Heart left ventricle (tissue), 16 donors: ENCODE data around the gene TBL1Y. TPM values are rescaled to one million over a fixed set of nuclear protein-coding genes. Genes with fewer than 3 reads are reported as not detected.

Source experiments
- ATAC-seq, 4 donors: fragments of 200-7000 bp; cut with Tn5 transposase; one replicate each; pipeline ENCODE4 v1.9.1; 2020 to 2022; ENCODE audit warnings: moderate library complexity in 4 of 4, mild to moderate bottlenecking in 3 of 4, moderate number of reproducible peaks in 1 of 4
- DNase-seq, 5 donors: peaks; one replicate each; pipeline ENCODE4 v3.0.0-alpha.2; 2020
- H3K27ac ChIP-seq, 12 donors: fragments of 200-600 bp; sonication (generic) in 4 of 12; one replicate each; pipeline versions ENCODE4 v1.5.0 to v1.8.0; 2016 to 2022; ENCODE audit warnings: mild to moderate bottlenecking in 2 of 12
- H3K27me3 ChIP-seq, 9 donors: fragments of 200-600 bp; sonication (generic) in 2 of 9; one replicate each; pipeline versions ENCODE4 v1.5.1 to v1.8.0; 2016 to 2022; ENCODE audit warnings: mild to moderate bottlenecking in 3 of 9
- H3K36me3 ChIP-seq, 9 donors: fragments of 200-600 bp; sonication (generic) in 2 of 9; one replicate each; pipeline versions ENCODE4 v1.5.0 to v1.8.0; 2018 to 2022; ENCODE audit warnings: mild to moderate bottlenecking in 2 of 9
- H3K4me1 ChIP-seq, 12 donors: fragments of 200-600 bp; sonication (generic) in 4 of 12; one replicate each; pipeline versions ENCODE4 v1.5.0 to v1.8.0; 2016 to 2022; ENCODE audit warnings: mild to moderate bottlenecking in 3 of 12
- H3K4me3 ChIP-seq, 12 donors: fragments of 200-600 bp; sonication (generic) in 4 of 12; one replicate each; pipeline versions ENCODE4 v1.5.0 to v1.8.0; 2017 to 2022; ENCODE audit warnings: mild to moderate bottlenecking in 9 of 12, moderate library complexity in 4 of 12
- H3K9me3 ChIP-seq, 12 donors: fragments of 200-600 bp; sonication (generic) in 4 of 12; one replicate each; pipeline versions ENCODE4 v1.5.0 to v1.8.0; 2016 to 2022; ENCODE audit warnings: mild to moderate bottlenecking in 1 of 12
- CTCF ChIP-seq, 12 donors: fragments of 200-600 bp; sonication (generic) in 4 of 12; IDR thresholded peaks; one replicate each; pipeline versions ENCODE4 v1.5.0 to v1.8.0; 2018 to 2022; ENCODE audit warnings: antibody characterized with exemption in 12 of 12, mild to moderate bottlenecking in 5 of 12
- POLR2A ChIP-seq, 2 donors: fragments of 450-650 bp; IDR thresholded peaks; one replicate each; pipeline ENCODE4 v1.6.1; 2017; ENCODE audit warnings: antibody characterized with exemption in 2 of 2, mild to moderate bottlenecking in 2 of 2, moderate library complexity in 2 of 2
- WGBS, 4 donors: extraction: QIAGEN DNeasy Blood & Tissue Kit in 2 of 4; methylation state at CpG; one replicate each; pipeline versions ENCODE4 v1.1.5 to v1.1.7; 2013 to 2018; 5-methylcytosine and 5-hydroxymethylcytosine counted together
- intact Hi-C, 10 donors: fragments of 100-400 bp; cut with DNase I; formaldehyde crosslinking; loops; one replicate each; pipeline versions ENCODE4 v1.11.1 to v1.14.2; 2022
- polyA plus RNA-seq, 2 donors: library from polyadenylated mRNA; stranded (reverse); fragments of 200-250 nt; gene quantifications; one replicate each; pipeline ENCODE4 v1.2.3, GENCODE V29; 2013
- total RNA-seq, 9 donors: library from RNA; depleted of rRNA in 2 of 9; stranded (reverse); fragments of >200 nt in 2 of 9; fragmentation: NEBNext Ultra II Directional in 3 of 9; extraction: Animal tissue kit (Norgen Biotek cat#: 25700) in 3 of 9; gene quantifications; one replicate each; pipeline versions ENCODE4 v1.1.0 to v1.2.4, GENCODE V29; 2016 to 2023
- donor health status: ischemic (EF 13 %, LVEDD 7.1; RV severe dilation, severe dysfunction).
- donor health status: healthy with polysubstance abuse.
- donor health status: DM: no; HTN: yes; CAD: no.
- donor health status: DM: no; HTN: no; CAD: no.
- donor health status: ischemic (EF 25% LVEDD 6.9; RV normal size, moderate dysfunction).
- donor health status: ischemic (EF 25% LVEDD 5.7; RV mildly dilated, moderate dysfunction).
- donor health status: healthy.
- donor health status: DM: yes; HTN: yes; CAD: no.
- donor health status: ischemic (EF 35%, LVEDD 5.7; RV mildly dilated, moderate dysfunction).
- donor health status: nonischemic (EF 11% LVEDD 7.7; RV severe dilation, severe dysfunction).
- donor health status: DM: yes; HTN: yes; CAD: no.
- donor health status: PGD.
- donor health status: ischemic (EF 29% LVEDD 5.4; RV normal size, mild dysfunction).
- donor health status: nonischemic (EF 23%, LVEDD 6.1; RV moderate dilation, normal function).

The TBL1Y gene
- total and polyA plus RNA-seq, 11 donors, result 0.25 TPM; not detected in 10

DNA sequence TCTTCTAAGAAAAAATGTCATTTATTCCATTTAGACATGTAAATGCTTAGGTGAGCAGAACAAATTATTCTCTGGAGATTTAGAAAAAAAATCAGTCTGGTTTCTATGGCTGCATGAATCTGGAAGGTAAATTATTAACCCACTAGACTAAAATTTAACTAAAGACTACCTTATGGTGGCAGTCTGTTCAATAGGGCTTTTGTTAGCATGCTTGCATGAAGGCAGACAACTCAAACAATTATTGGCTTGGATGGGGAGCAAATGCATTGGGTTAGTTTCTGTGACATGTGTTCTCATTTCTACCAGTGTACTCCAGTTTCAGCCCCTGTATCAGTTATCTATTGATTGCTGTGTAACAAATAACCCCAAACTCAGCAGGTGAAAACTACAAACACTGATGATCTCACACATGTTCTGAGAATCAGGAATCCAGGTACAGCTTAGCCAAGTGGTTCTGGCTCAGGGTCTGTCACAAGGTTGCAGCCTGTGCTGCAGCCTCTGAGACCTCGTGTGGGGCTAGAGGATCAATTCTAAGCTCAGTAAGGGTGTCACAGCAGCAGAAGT lies 87.1 kb downstream of the TBL1Y start:
- H3K4me3 ChIP-seq, result no peak overlapping the region
- 52 to 54% methylated on average over 1 of the region's 1 CpG; no CpG with 5 or more reads in 2 of the 4 donors for WGBS, 4 donors
- no peak for TF ChIP-seq CTCF (IDR thresholded peaks at IDR 0.05)
- TF ChIP-seq POLR2A (IDR thresholded peaks at IDR 0.05), result no peak
- no peak for ATAC-seq
- DNase-seq, result no peak
- H3K27me3 ChIP-seq, result no peaks in the 10 kb centered on the region
- intact Hi-C loops, result no loop called here
- no peak overlapping the region for H3K27ac ChIP-seq
- H3K36me3 ChIP-seq, result no peaks in the 10 kb centered on the region
- H3K4me1 ChIP-seq, result no peaks in the 10 kb centered on the region
- H3K9me3 ChIP-seq, result no peaks in the 10 kb centered on the region

DNA sequence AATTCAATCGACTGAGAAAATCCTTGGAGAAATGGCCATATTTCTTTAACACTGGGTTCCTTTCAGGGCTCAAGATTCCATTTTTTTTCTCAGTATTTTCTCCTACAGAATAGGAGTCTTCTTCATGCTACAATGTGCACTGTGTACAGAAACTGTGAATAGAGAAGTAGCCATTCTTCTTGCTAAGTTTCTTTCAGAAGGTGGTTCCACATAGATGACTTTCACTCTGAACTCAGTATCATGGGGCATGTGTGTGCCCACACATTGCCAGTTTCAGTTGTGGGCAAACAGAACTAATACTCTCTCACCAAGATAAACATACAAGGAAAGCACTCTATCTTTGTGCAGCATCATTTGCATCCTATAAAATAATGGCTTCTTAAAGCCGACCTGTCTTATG lies 89.4 kb downstream of the TBL1Y start:
- Histone ChIP-seq H3K4me3 (no peak overlapping the region), H3K9me3 (no peaks in the 10 kb centered on the region), H3K36me3 (no peaks in the 10 kb centered on the region), H3K27ac (no peak overlapping the region), H3K27me3 (no peaks in the 10 kb centered on the region), H3K4me1 (no peaks in the 10 kb centered on the region)
- WGBS, 4 donors, result 83% methylated on average over 2 of the region's 2 CpGs; no CpG with 5 or more reads in 2 of the 4 donors
- TF ChIP-seq CTCF (IDR thresholded peaks at IDR 0.05) (no peak), POLR2A (IDR thresholded peaks at IDR 0.05) (no peak)
- no peak for ATAC-seq
- DNase-seq, result no peak
- intact Hi-C loops, result no loop called here

DNA sequence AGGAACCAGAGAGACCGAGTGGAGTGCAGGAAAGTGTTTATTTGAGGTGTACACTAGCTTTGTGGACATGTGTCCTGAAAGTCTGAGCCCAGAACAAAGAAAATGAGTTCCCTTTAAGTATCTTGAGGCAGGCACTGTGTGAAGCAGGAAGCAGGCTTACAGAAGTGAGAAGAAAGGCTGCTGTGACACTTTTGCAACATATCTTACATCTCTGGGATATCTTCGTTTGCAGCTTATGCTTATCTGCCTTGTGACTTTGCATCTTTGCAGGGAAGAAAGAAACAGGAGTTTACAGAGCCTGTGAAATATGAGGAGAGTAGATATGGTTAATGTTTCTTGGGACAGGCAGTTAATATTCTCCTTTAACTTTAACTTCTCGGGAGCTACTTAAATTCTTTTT lies 92.1 kb downstream of the TBL1Y start:
- Histone ChIP-seq H3K4me1 (no peaks in the 10 kb centered on the region), H3K9me3 (no peaks in the 10 kb centered on the region), H3K4me3 (no peak overlapping the region), H3K27me3 (no peaks in the 10 kb centered on the region), H3K36me3 (no peaks in the 10 kb centered on the region), H3K27ac (no peak overlapping the region)
- ATAC-seq (no peak), DNase-seq (no peak)
- 43 to 46% methylated on average over 3 of the region's 3 CpGs; no CpG with 5 or more reads in 2 of the 4 donors for WGBS, 4 donors
- intact Hi-C loops, result no loop called here
- TF ChIP-seq CTCF (IDR thresholded peaks at IDR 0.05), result no peak

GRCh38 chrY:7007911-7008310 lies 97.4 kb downstream of the TBL1Y start:
- DNase-seq (no peak), ATAC-seq (no peak)
- H3K27me3 ChIP-seq, result no peaks in the 10 kb centered on the region
- WGBS, 4 donors, result 89 to 92% methylated on average over 1 of the region's 1 CpG; no CpG with 5 or more reads in 2 of the 4 donors
- H3K36me3 ChIP-seq, result no peaks in the 10 kb centered on the region
- TF ChIP-seq POLR2A (IDR thresholded peaks at IDR 0.05) (no peak), CTCF (IDR thresholded peaks at IDR 0.05) (no peak)
- H3K4me1 ChIP-seq, result no peaks in the 10 kb centered on the region
- no peaks in the 10 kb centered on the region for H3K9me3 ChIP-seq
- intact Hi-C loops, result no loop called here
- no peak overlapping the region for H3K27ac ChIP-seq
- no peak overlapping the region for H3K4me3 ChIP-seq
